H9 (cell line): Measurements from ENCODE around the gene RANBP9. TPM values are rescaled to one million over a fixed set of nuclear protein-coding genes. Genes with fewer than 3 reads are reported as not detected.

ENCODE experiments used
- DNase-seq: peaks from one replicate; pipeline ENCODE4 v3.0.0-alpha.2; 2017
- H2AFZ ChIP-seq: one replicate; pipeline ENCODE4 v1.6.1; 2013; ENCODE audit warnings: mild to moderate bottlenecking, low read length, control low read depth, moderate library complexity
- H2AK5ac ChIP-seq: 2 replicates; pipeline ENCODE4 v1.6.1; 2013; ENCODE audit warnings: low read length, control low read depth, mixed read lengths; ENCODE audit not compliant: insufficient read length
- H2BK120ac ChIP-seq: one replicate; pipeline ENCODE4 v1.6.1; 2013; ENCODE audit warnings: low read depth, mild to moderate bottlenecking, low read length, control low read depth, inconsistent platforms; ENCODE audit not compliant: poor library complexity, severe bottlenecking
- H2BK12ac ChIP-seq: 2 replicates; pipeline ENCODE4 v1.6.1; 2013; ENCODE audit warnings: low read length, control low read depth, mixed read lengths, low read depth; ENCODE audit not compliant: insufficient read length
- H2BK15ac ChIP-seq: 2 replicates; pipeline ENCODE4 v1.6.1; 2013; ENCODE audit warnings: low read depth, low read length, control low read depth
- H2BK20ac ChIP-seq: one replicate; pipeline ENCODE4 v1.6.1; 2013; ENCODE audit warnings: low read depth, mild to moderate bottlenecking, low read length, control low read depth, inconsistent platforms; ENCODE audit not compliant: poor library complexity, severe bottlenecking
- H2BK5ac ChIP-seq: 2 replicates; pipeline ENCODE4 v1.6.1; 2013; ENCODE audit warnings: low read length, control low read depth, mixed read lengths; ENCODE audit not compliant: insufficient read length
- H3K14ac ChIP-seq: 2 replicates; pipeline ENCODE4 v1.6.1; 2013; ENCODE audit warnings: low read length, control low read depth; ENCODE audit not compliant: insufficient read depth
- H3K18ac ChIP-seq: 2 replicates; pipeline ENCODE4 v1.6.1; 2013; ENCODE audit warnings: low read depth, mild to moderate bottlenecking, mixed read lengths, low read length, control low read depth; ENCODE audit not compliant: insufficient read length
- H3K23ac ChIP-seq: 2 replicates; pipeline ENCODE4 v1.6.1; 2013; ENCODE audit warnings: low read length, control low read depth, mixed read lengths, low read depth; ENCODE audit not compliant: insufficient read length
- H3K23me2 ChIP-seq: 2 replicates; pipeline ENCODE4 v1.6.1; 2013; ENCODE audit warnings: low read depth, mild to moderate bottlenecking, mixed read lengths, low read length, control low read depth; ENCODE audit not compliant: insufficient read length, poor library complexity, severe bottlenecking
- H3K27ac ChIP-seq: 2 replicates; pipeline ENCODE4 v1.5.1; 2013; ENCODE audit warnings: low read length, control low read depth, mixed read lengths, low read depth; ENCODE audit not compliant: insufficient read length
- H3K27me3 ChIP-seq: 2 replicates; pipeline ENCODE4 v1.6.1; 2013; ENCODE audit warnings: low read length, control low read depth, inconsistent platforms; ENCODE audit not compliant: insufficient read depth
- H3K4ac ChIP-seq: 2 replicates; pipeline ENCODE4 v1.6.1; 2013; ENCODE audit warnings: low read depth, mild to moderate bottlenecking, control low read depth, inconsistent platforms, low read length, moderate library complexity
- H3K4me1 ChIP-seq: 2 replicates; pipeline ENCODE4 v1.6.1; 2013; ENCODE audit warnings: low read length, control low read depth, inconsistent platforms; ENCODE audit not compliant: insufficient read depth
- H3K4me2 ChIP-seq: 2 replicates; pipeline ENCODE4 v1.6.1; 2013; ENCODE audit warnings: low read length, control low read depth, mixed read lengths; ENCODE audit not compliant: insufficient read length, insufficient read depth
- H3K56ac ChIP-seq: 2 replicates; pipeline ENCODE4 v1.6.1; 2013; ENCODE audit warnings: low read depth, mild to moderate bottlenecking, mixed read lengths, low read length, control low read depth; ENCODE audit not compliant: insufficient read length
- H3K79me1 ChIP-seq: 2 replicates; pipeline ENCODE4 v1.6.1; 2013; ENCODE audit warnings: low read depth, mild to moderate bottlenecking, moderate library complexity, low read length, control low read depth, inconsistent platforms; ENCODE audit not compliant: insufficient read depth, poor library complexity, severe bottlenecking
- H3K79me2 ChIP-seq: 2 replicates; pipeline ENCODE4 v1.6.1; 2013; ENCODE audit warnings: low read length, control low read depth, inconsistent platforms; ENCODE audit not compliant: insufficient read depth
- H3K9ac ChIP-seq: 2 replicates; pipeline ENCODE4 v1.6.1; 2013; ENCODE audit warnings: low read length, control low read depth, mixed read lengths; ENCODE audit not compliant: insufficient read length; ENCODE audit errors: extremely low read depth
- H3K9me3 ChIP-seq: one replicate; pipeline ENCODE4 v1.6.1; 2013; ENCODE audit warnings: low read depth, low read length, inconsistent platforms; ENCODE audit not compliant: control insufficient read depth
- H3T11ph ChIP-seq: one replicate; pipeline ENCODE4 v1.6.1; 2013; ENCODE audit warnings: mild to moderate bottlenecking, low read length, control low read depth, inconsistent platforms
- H4K20me1 ChIP-seq: one replicate; pipeline ENCODE4 v1.6.1; 2013; ENCODE audit not compliant: control insufficient read depth, insufficient read length, insufficient read depth
- H4K5ac ChIP-seq: 2 replicates; pipeline ENCODE4 v1.6.1; 2013; ENCODE audit warnings: low read depth, mild to moderate bottlenecking, mixed read lengths, low read length, control low read depth; ENCODE audit not compliant: insufficient read length
- H4K8ac ChIP-seq: replicated peaks from 2 replicates; pipeline ENCODE4 v1.6.1; 2013; ENCODE audit warnings: low read length, control low read depth, mixed read lengths, low read depth; ENCODE audit not compliant: insufficient read length
- H4K91ac ChIP-seq: 2 replicates; pipeline ENCODE4 v1.6.1; 2013; ENCODE audit warnings: low read depth, mild to moderate bottlenecking, moderate library complexity, mixed read lengths, low read length, control low read depth; ENCODE audit not compliant: insufficient read length
- H3K27ac Mint-ChIP-seq, 3 experiments: 2 replicates in 2 of 3; 3 replicates in 1 of 3; pipeline ENCODE4 v1.8.0; 2020 to 2021; ENCODE audit warnings: mixed read lengths in 3 of 3, mild to moderate bottlenecking in 1 of 3, moderate library complexity in 1 of 3
- H3K27me3 Mint-ChIP-seq: 2 replicates; pipeline ENCODE4 v1.8.0; 2021; ENCODE audit warnings: low read depth, mild to moderate bottlenecking, moderate library complexity, mixed read lengths
- H3K36me3 Mint-ChIP-seq, 3 experiments: 2 replicates in 2 of 3; 3 replicates in 1 of 3; pipeline ENCODE4 v1.8.0; 2020 to 2021; ENCODE audit warnings: low read depth in 3 of 3, mixed read lengths in 3 of 3; ENCODE audit not compliant: insufficient read depth in 1 of 3
- H3K4me1 Mint-ChIP-seq, 2 experiments: 2 replicates each; pipeline ENCODE4 v1.8.0; 2020; ENCODE audit warnings: mixed read lengths in 2 of 2
- H3K4me3 Mint-ChIP-seq, 2 experiments: 2 replicates in 1 of 2; 3 replicates in 1 of 2; pipeline ENCODE4 v1.8.0; 2020 to 2021; ENCODE audit warnings: mild to moderate bottlenecking in 2 of 2, mixed read lengths in 2 of 2, moderate library complexity in 1 of 2
- H3K9me3 Mint-ChIP-seq, 2 experiments: 2 replicates in 1 of 2; 3 replicates in 1 of 2; pipeline ENCODE4 v1.8.0; 2020; ENCODE audit warnings: mild to moderate bottlenecking in 2 of 2, mixed read lengths in 2 of 2, moderate library complexity in 1 of 2
- CTCF ChIP-seq: fragments of 200-600 bp; sonication (generic); conservative IDR thresholded peaks from 3 replicates; pipeline ENCODE4 v1.8.0; 2021; ENCODE audit warnings: antibody characterized with exemption, mild to moderate bottlenecking
- whole genome bisulfite sequencing: extraction: QIAGEN DNeasy Blood & Tissue Kit; methylation state at CpG from one replicate; pipeline ENCODE4 v1.1.7; 2013; ENCODE audit warnings: missing lambda C conversion rate, low lambda C conversion rate, mixed read lengths; ENCODE audit not compliant: insufficient read length; ENCODE audit errors: extremely low coverage; 5-methylcytosine and 5-hydroxymethylcytosine counted together
- long read RNA-seq: library from polyadenylated mRNA; unstranded; transcript quantifications from one replicate; pipeline ENCODE4 v2.0.0, GENCODE V29; 2020
- total RNA-seq: library from RNA; stranded (reverse); gene quantifications from 2 replicates; pipeline ENCODE4 v1.2.1, GENCODE V29; 2021

The RANBP9 gene
- 35.8 and 37.2 TPM in 2 replicates for total RNA-seq
- long read RNA-seq, transcript RANBP9-201 (14 exons, 3,113 nt), result major isoform, 5 of 18 reads
- long read RNA-seq, partial matches to known transcripts, result 7 of 18 reads
- long read RNA-seq, other reads (novel, unspliced or antisense), result 6 of 18 reads

- Histone ChIP-seq H3K9ac (peak within 1 kb of the TSS; percentile 78), H3K4me2 (peak within 1 kb of the TSS; percentile 95), H3T11ph (no peak within 1 kb of the TSS), H3K23me2 (peaks cover 7% of the 10 kb centered on the region), H3K79me1 (no peaks in the 10 kb centered on the region), H2AFZ (peak within 1 kb of the TSS; percentile 51), H3K9me3 (no peaks in the 10 kb centered on the region), H2BK20ac (no peak within 1 kb of the TSS), H2BK120ac (no peak within 1 kb of the TSS), H3K56ac (no peak within 1 kb of the TSS), H2BK12ac (no peak within 1 kb of the TSS), H4K20me1 (no peaks in the 10 kb centered on the region), H3K27me3 (no peaks in the 10 kb centered on the region), H2BK5ac (no peak within 1 kb of the TSS), H3K4ac (no peak within 1 kb of the TSS), H3K4me1 (peaks cover 2% of the 10 kb centered on the region; the same call in 1 of the 2 replicates), H4K8ac (no peak within 1 kb of the TSS), H3K79me2 (peaks cover 11% of the 10 kb centered on the region; the same call in 1 of the 2 replicates), H4K91ac (no peak within 1 kb of the TSS), H3K14ac (peak within 1 kb of the TSS; percentile 95), H4K5ac (no peak within 1 kb of the TSS), H2AK5ac (no peak within 1 kb of the TSS), H3K18ac (peak within 1 kb of the TSS; percentile 81), H3K23ac (no peak within 1 kb of the TSS), H2BK15ac (no peak within 1 kb of the TSS), H3K27ac (peak within 1 kb of the TSS; percentile 82)
- no CpG with 5 or more reads among the region's 102 CpGs for WGBS
- peaks cover 32 to 33% of the 10 kb centered on the region in 2 experiments for H3K4me1 Mint-ChIP-seq
- peaks cover 9 to 12% of the 10 kb centered on the region in 2 experiments for H3K9me3 Mint-ChIP-seq
- TF ChIP-seq CTCF, result no peak
- peaks cover 6 to 17% (median 9%) of the 10 kb centered on the region in 3 experiments for H3K36me3 Mint-ChIP-seq
- DNase-seq, result peak; percentile 89
- H3K4me3 Mint-ChIP-seq, result peak within 1 kb of the TSS; percentile 84 to 95
- H3K27me3 Mint-ChIP-seq, result no peaks in the 10 kb centered on the region; the same call in 1 of the 2 replicates
- peak within 1 kb of the TSS; percentile 82 to 97 (median 94) for H3K27ac Mint-ChIP-seq
Measured at GRCh38 chr6:13711733-13712598, at the start of gene RANBP9. RANBP9 (minus strand) TSS chr6:13711835; CDS start chr6:13711505, 330 bp downstream.
